ENCODE results near the gene PCYT1A. TPM values are rescaled to one million over a fixed set of nuclear protein-coding genes. Genes with fewer than 3 reads are reported as not detected.
"Not testable (repeated sequence)": the region's sequence is repeated elsewhere in the genome, so short reads cannot be mapped to it uniquely, and the experiment has no call there.

The PCYT1A gene
- total RNA-seq, 2 donors from 2014 or later, result 78.1 to 82.0 TPM

DNA sequence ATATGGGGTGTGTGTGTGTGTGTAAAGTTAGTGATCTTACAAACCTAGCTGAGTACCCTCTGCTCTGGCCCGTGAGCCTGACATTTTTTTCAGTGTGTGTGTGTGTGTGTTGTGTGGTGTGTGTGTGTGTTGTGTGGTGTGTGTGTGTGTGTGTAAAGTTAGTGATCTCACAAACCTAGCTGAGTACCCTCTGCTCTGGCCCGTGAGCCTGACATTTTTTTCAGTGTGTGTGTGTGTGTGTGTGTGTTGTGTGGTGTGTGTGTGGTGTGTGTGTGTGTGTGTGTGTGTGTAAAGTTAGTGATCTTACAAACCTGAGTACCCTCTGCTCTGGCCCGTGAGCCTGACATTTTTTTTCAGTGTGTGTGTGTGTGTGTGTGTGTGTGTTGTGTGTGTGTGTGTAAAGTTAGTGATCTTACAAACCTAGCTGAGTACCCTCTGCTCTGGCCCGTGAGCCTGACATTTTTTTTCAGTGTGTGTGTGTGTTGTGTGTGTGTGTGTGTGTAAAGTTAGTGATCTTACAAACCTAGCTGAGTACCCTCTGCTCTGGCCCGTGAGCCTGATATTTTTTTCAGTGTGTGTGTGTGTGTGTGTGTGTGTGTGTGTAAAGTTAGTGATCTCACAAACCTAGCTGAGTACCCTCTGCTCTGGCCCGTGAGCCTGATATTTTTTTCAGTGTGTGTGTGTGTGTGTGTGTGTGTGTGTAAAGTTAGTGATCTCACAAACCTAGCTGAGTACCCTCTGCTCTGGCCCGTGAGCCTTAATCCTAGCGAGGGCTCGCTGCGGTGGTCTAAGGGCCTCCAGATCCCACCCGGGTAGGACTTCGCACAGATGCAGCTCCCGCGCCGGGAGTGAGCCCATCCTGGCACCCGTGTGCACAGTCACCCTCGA lies 29.5 kb upstream of the PCYT1A start:
- H3K9me3 ChIP-seq (ENCODE audit: control insufficient read depth, low read length, poor library complexity, severe bottlenecking); H3K27me3 Mint-ChIP-seq; DNase-seq; ATAC-seq; H3K36me3 Mint-ChIP-seq (ENCODE audit: low read depth); H3K4me1 Mint-ChIP-seq: not testable (repeated sequence)
- peak overlapping the region; percentile 96 for H3K4me3 Mint-ChIP-seq
- peak overlapping the region; percentile 94 for H3K27ac Mint-ChIP-seq

- Mint-ChIP-seq H3K36me3 (ENCODE audit: low read depth) (no peaks in the 10 kb centered on the region), H3K27me3 (no peaks in the 10 kb centered on the region), H3K27ac (no peak overlapping the region), H3K4me1 (peaks cover 5% of the 10 kb centered on the region), H3K4me3 (no peak overlapping the region)
- ATAC-seq (no peak), DNase-seq (no peak)
- H3K9me3 ChIP-seq (ENCODE audit: control insufficient read depth, low read length, poor library complexity, severe bottlenecking), result no peaks in the 10 kb centered on the region
These were observed 28.3 kb upstream of the PCYT1A start for GRCh38 chr3:196315821-196316220.

GRCh38 chr3:196314597-196314996 lies 27.1 kb upstream of the PCYT1A start:
- Mint-ChIP-seq H3K4me3 (no peak overlapping the region), H3K27me3 (no peaks in the 10 kb centered on the region)

GRCh38 chr3:196314086-196314485 lies 26.6 kb upstream of the PCYT1A start:
- not testable (repeated sequence) for H3K4me1 Mint-ChIP-seq; ATAC-seq; H3K9me3 ChIP-seq (ENCODE audit: control insufficient read depth, low read length, poor library complexity, severe bottlenecking); H3K4me3 Mint-ChIP-seq; DNase-seq; H3K27me3 Mint-ChIP-seq; H3K36me3 Mint-ChIP-seq (ENCODE audit: low read depth)
- peak overlapping the region; percentile 91 for H3K27ac Mint-ChIP-seq

More at GRCh38 chr3:196314597-196314996, 27.1 kb upstream of the PCYT1A start:
- DNase-seq (no peak), ATAC-seq (no peak)
- peak overlapping the region; percentile 91 for H3K27ac Mint-ChIP-seq
- H3K4me1 Mint-ChIP-seq, result peaks cover 5% of the 10 kb centered on the region
- no peaks in the 10 kb centered on the region for H3K9me3 ChIP-seq (ENCODE audit: control insufficient read depth, low read length, poor library complexity, severe bottlenecking)
- H3K36me3 Mint-ChIP-seq (ENCODE audit: low read depth), result no peaks in the 10 kb centered on the region

DNA sequence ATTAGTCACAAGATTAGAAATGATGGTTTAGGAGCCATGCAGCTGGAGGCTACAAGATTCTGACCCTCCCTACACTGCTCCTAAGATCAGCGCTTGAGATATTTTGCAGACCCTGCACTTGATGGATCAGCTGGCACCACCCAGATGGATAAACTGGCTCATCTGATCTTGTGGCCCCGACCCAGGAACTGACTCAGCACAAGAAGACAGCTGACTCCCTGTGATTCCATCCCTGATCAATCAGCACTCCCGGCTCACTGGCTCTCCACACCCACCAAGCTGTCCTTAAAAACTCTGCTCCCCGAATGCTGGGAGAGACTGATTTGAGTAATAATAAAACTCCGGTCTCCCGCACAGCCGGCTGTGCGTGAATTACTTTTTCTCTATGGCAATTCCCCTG lies 15.4 kb upstream of the PCYT1A start:
- not testable (repeated sequence) for H3K27ac Mint-ChIP-seq; H3K9me3 ChIP-seq (ENCODE audit: control insufficient read depth, low read length, poor library complexity, severe bottlenecking); H3K36me3 Mint-ChIP-seq (ENCODE audit: low read depth); DNase-seq; H3K4me1 Mint-ChIP-seq; H3K4me3 Mint-ChIP-seq; H3K27me3 Mint-ChIP-seq; ATAC-seq

DNA sequence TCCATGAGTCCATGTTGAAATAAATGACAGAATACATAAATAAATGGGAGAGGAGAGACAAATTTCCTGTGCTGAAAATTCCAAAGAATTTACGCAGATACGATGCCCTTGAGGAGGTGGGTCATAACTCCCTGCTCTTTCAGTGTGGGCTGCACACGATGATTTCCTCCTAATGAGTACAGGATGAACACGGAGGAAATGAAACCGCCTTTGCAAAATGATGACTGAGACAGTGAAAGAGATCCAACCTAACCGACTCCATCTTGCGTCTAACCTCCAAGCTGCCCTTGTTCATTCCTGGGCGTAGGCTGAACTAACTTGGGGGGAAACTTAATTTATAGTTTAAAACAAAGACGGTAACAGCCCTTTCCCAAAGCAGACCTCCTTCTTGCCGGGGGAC lies 15.0 kb upstream of the PCYT1A start:
- H3K4me3 Mint-ChIP-seq; H3K9me3 ChIP-seq (ENCODE audit: control insufficient read depth, low read length, poor library complexity, severe bottlenecking); H3K36me3 Mint-ChIP-seq (ENCODE audit: low read depth); H3K27ac Mint-ChIP-seq; H3K4me1 Mint-ChIP-seq; ATAC-seq; DNase-seq; H3K27me3 Mint-ChIP-seq: not testable (repeated sequence)

DNA sequence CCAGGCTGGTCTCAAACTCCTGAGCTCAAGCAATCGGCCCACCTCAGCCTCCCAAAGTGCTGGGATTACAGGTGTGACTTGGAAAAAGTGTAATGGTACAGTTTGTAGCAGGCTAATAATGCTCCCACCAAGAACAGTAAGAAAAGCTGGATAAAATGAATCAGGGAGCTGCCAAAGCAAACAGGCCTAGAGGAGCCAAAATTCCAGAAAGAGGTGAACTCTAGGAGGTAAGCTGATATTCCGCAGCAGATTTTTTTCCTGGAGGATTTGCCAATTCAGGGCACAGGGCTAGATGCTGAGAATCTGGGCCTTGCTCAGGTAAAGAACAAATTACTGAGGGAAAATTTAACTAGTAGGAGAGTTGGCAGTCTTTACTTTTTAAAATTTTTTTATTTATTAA lies 11.0 kb upstream of the PCYT1A start:
- DNase-seq, result no peak
- H3K9me3 ChIP-seq (ENCODE audit: control insufficient read depth, low read length, poor library complexity, severe bottlenecking), result no peaks in the 10 kb centered on the region
- no peak for ATAC-seq
- Mint-ChIP-seq H3K27me3 (no peaks in the 10 kb centered on the region), H3K4me1 (peaks cover 4% of the 10 kb centered on the region), H3K4me3 (no peak overlapping the region), H3K27ac (no peak overlapping the region), H3K36me3 (ENCODE audit: low read depth) (no peaks in the 10 kb centered on the region)

DNA sequence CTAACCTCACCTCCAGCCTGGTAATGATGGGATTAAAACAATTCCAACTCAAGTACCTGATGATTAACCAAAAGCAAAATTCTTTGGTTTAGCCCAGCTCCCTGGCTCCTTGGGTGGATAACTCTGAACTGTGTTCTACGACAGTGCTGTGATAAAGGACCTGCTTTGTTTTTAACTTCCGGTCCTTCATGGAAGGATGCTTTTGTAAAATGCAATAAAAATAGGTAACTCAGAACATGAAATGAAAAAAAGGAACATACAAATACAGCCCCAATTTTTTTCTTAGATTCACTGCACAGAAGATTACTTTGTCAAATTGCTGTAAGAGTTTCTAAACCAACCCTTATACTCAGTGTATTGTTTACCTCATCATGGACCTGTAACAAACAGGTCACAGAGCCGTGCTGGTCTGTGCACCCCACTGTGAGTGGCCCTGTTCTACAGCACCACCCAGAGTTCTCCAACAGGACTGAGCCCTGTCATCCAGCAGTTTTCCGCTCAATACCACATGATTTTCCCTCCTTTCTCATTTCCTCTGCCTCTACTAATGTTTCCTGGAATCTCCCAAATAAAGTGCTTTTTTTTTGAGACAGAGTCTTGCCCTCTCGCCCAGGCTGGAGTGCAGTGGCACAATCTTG lies 4.9 kb upstream of the PCYT1A start:
- Mint-ChIP-seq H3K27ac (no peak overlapping the region), H3K4me1 (peaks cover 3% of the 10 kb centered on the region), H3K27me3 (no peaks in the 10 kb centered on the region), H3K4me3 (no peak overlapping the region), H3K36me3 (ENCODE audit: low read depth) (peaks cover 3% of the 10 kb centered on the region)
- DNase-seq, result no peak
- no peaks in the 10 kb centered on the region for H3K9me3 ChIP-seq (ENCODE audit: control insufficient read depth, low read length, poor library complexity, severe bottlenecking)
- no peak for ATAC-seq

GRCh38 chr3:196288141-196288460 lies 575 bp upstream of the PCYT1A start:
- H3K9me3 ChIP-seq (ENCODE audit: control insufficient read depth, low read length, poor library complexity, severe bottlenecking), result no peaks in the 10 kb centered on the region
- peak in 1 of 3 donors; percentile 47 for DNase-seq
- peak overlapping the region; percentile 100 for H3K4me3 Mint-ChIP-seq
- H3K27ac Mint-ChIP-seq, result peak overlapping the region; percentile 99
- peaks cover 31% of the 10 kb centered on the region for H3K4me1 Mint-ChIP-seq
- no peak for ATAC-seq
- peaks cover 8% of the 10 kb centered on the region for H3K36me3 Mint-ChIP-seq (ENCODE audit: low read depth)
- no peaks in the 10 kb centered on the region for H3K27me3 Mint-ChIP-seq

GRCh38 chr3:196287090-196287439 lies 461 bp downstream of the PCYT1A start:
- DNase-seq (peak in 1 of 3 donors; percentile 14), ATAC-seq (peak; percentile 45)
- H3K27me3 Mint-ChIP-seq, result no peaks in the 10 kb centered on the region
- peak overlapping the region; percentile 99 for H3K27ac Mint-ChIP-seq
- peak overlapping the region; percentile 100 for H3K4me3 Mint-ChIP-seq
- peaks cover 34% of the 10 kb centered on the region for H3K4me1 Mint-ChIP-seq
- H3K36me3 Mint-ChIP-seq (ENCODE audit: low read depth), result peaks cover 8% of the 10 kb centered on the region
- no peaks in the 10 kb centered on the region for H3K9me3 ChIP-seq (ENCODE audit: control insufficient read depth, low read length, poor library complexity, severe bottlenecking)

GRCh38 chr3:196284396-196284795 lies 3.1 kb downstream of the PCYT1A start:
- Mint-ChIP-seq H3K4me3 (no peak overlapping the region), H3K36me3 (ENCODE audit: low read depth) (peaks cover 8% of the 10 kb centered on the region), H3K27ac (peak overlapping the region; percentile 99), H3K27me3 (no peaks in the 10 kb centered on the region), H3K4me1 (peaks cover 49% of the 10 kb centered on the region)
- ATAC-seq (no peak), DNase-seq (no peak)
- no peaks in the 10 kb centered on the region for H3K9me3 ChIP-seq (ENCODE audit: control insufficient read depth, low read length, poor library complexity, severe bottlenecking)

- ATAC-seq (no peak), DNase-seq (no peak)
- H3K9me3 ChIP-seq (ENCODE audit: control insufficient read depth, low read length, poor library complexity, severe bottlenecking), result no peaks in the 10 kb centered on the region
- no peaks in the 10 kb centered on the region for H3K27me3 Mint-ChIP-seq
- H3K36me3 Mint-ChIP-seq (ENCODE audit: low read depth), result peaks cover under 1% of the 10 kb centered on the region
- H3K27ac Mint-ChIP-seq, result peak overlapping the region; percentile 34
- no peak overlapping the region for H3K4me3 Mint-ChIP-seq
- peaks cover 50% of the 10 kb centered on the region for H3K4me1 Mint-ChIP-seq
These were observed 5.6 kb downstream of the PCYT1A start for GRCh38 chr3:196281962-196282361.

DNA sequence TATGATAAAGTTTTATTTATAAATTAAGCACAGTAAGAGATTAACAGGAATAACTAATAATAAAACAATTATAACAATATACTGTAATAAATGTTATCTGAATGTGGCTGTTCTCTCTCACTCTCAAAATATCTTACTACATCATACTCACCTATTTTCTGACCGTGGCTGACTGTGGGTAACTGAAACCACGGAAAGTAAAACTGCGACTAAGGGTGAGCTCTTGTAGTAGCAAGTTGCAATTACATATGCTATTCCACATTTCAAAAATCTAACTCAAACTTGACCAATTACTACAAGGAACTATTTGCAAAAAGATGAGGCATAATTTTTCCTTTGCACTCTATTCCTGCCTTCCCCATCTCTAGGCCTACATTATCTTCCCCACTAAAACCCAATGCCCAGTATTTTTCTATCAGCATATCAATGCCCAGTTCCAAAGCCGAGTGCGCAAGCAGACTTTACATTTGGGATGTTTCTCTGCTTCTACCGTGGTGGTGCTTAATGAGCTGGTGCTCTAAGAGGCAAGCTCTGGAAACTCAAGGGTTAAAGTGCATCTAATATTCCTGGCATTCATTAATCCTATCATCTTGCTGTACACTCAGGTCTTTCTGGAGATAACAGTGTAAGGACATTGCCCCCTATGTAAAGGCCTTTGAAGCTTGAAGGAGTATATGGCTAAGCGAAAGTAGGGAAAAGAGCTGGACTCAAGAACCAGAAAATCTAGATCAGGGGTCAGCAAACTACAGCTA lies 6.7 kb downstream of the PCYT1A start:
- Mint-ChIP-seq H3K36me3 (ENCODE audit: low read depth) (no peaks in the 10 kb centered on the region), H3K27me3 (no peaks in the 10 kb centered on the region), H3K27ac (peak overlapping the region; percentile 16), H3K4me3 (peak overlapping the region; percentile 68), H3K4me1 (peaks cover 41% of the 10 kb centered on the region)
- no peaks in the 10 kb centered on the region for H3K9me3 ChIP-seq (ENCODE audit: control insufficient read depth, low read length, poor library complexity, severe bottlenecking)
- DNase-seq (no peak), ATAC-seq (peak; percentile 35)

Data from T-helper 17 cell (primary cell).